Measurements from ENCODE around the gene UBE2K. TPM values are rescaled to one million over a fixed set of nuclear protein-coding genes. Genes with fewer than 3 reads are reported as not detected.
"Not testable (repeated sequence)": the region's sequence is repeated elsewhere in the genome, so short reads cannot be mapped to it uniquely, and the experiment has no call there.

The UBE2K gene
- total and polyA plus RNA-seq, 2 donors = 18.5 to 40.9 TPM

DNA sequence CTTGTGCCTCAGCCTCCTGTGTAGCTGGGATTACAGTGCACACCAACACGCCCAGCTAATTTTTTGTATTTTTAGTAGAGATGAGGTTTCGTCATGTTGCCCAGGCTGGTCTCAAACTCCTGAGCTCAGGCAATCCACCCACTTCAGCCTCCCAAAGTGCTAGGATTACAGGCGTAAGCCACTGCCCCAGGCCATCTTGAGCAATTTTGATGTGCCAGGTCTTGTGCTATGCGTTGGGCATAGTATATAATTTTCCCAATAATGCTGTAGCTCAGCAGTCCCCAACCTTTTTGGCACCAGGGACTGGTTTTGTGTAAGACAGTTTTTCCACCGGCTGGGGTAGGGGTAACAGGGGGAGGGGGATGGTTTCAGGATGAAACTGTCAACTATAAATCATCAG, 41.3 kb upstream of the UBE2K start:
- not testable (repeated sequence) for DNase-seq (ENCODE audit: low read depth in 6 of 9, low spot score in 9 of 9); H3K36me3 ChIP-seq (ENCODE audit: control insufficient read depth in 2 of 2, insufficient read depth in 2 of 2, low read length in 1 of 2); H3K9me3 ChIP-seq (ENCODE audit: control insufficient read depth in 2 of 2, insufficient read depth in 1 of 2, low read length in 1 of 2); H3K4me3 ChIP-seq (ENCODE audit: low read length in 2 of 2); H3K4me1 ChIP-seq (ENCODE audit: control insufficient read depth in 2 of 2, insufficient read depth in 2 of 2, low read length in 2 of 2); H3K27me3 ChIP-seq (ENCODE audit: control insufficient read depth in 2 of 2, insufficient read depth in 1 of 2, low read length in 1 of 2); H3K27ac ChIP-seq (ENCODE audit: low read depth in 1 of 2, low read length in 1 of 2)
- 95% methylated on average over 5 of the region's 5 CpGs for WGBS

DNA sequence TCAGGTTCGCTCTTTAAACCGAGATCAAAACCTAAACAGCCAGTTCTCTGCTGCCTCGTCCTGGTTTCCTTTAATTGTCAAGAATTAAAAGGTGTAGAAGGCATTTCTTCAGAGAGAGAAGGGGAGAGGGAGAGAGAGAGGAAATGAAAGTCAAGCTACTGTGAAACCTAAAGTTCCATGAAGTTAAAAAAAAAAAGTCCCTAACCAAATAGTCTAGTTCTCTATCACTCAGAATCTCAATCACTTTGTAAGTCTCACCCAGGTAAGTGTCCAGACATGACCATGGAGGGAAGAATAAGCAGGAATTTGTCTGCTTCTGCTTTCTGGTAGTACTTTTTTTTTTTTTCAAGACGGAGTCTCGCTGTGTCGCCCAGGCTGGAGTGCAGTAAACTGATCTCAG, 40.5 kb upstream of the UBE2K start:
- Histone ChIP-seq H3K36me3 (ENCODE audit: control insufficient read depth in 2 of 2, insufficient read depth in 2 of 2, low read length in 1 of 2) (no peaks in the 10 kb centered on the region), H3K4me3 (ENCODE audit: low read length in 2 of 2) (no peak overlapping the region), H3K9me3 (ENCODE audit: control insufficient read depth in 2 of 2, insufficient read depth in 1 of 2, low read length in 1 of 2) (no peaks in the 10 kb centered on the region), H3K27me3 (ENCODE audit: control insufficient read depth in 2 of 2, insufficient read depth in 1 of 2, low read length in 1 of 2) (no peaks in the 10 kb centered on the region), H3K27ac (ENCODE audit: low read depth in 1 of 2, low read length in 1 of 2) (no peak overlapping the region), H3K4me1 (ENCODE audit: control insufficient read depth in 2 of 2, insufficient read depth in 2 of 2, low read length in 2 of 2) (no peaks in the 10 kb centered on the region)
- WGBS = 91% methylated on average over 6 of the region's 6 CpGs
- DNase-seq (ENCODE audit: low read depth in 6 of 9, low spot score in 9 of 9) = peak in 1 of 9 donors; percentile 9

DNA sequence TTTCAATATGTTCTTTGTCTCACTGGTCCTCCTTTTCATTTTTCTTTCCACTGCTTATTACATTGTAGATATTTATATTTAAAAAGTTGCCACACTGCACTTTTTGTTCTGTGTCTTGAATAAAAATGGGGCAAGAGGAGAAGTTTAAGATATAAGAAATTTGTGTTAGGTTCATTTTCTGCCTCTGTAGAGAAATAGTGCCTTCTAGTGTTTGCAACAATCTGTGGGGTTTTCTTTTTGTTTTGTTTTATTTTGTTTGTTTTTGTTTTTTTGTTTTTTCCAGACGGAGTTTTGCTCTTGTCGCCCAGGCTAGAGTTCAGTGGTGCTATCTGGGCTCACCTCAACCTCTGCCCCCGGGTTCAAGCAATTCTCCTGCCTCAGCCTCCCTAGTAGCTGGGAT, 39.2 kb upstream of the UBE2K start:
- Histone ChIP-seq H3K27ac (ENCODE audit: low read depth in 1 of 2, low read length in 1 of 2) (no peak overlapping the region), H3K4me1 (ENCODE audit: control insufficient read depth in 2 of 2, insufficient read depth in 2 of 2, low read length in 2 of 2) (no peaks in the 10 kb centered on the region), H3K36me3 (ENCODE audit: control insufficient read depth in 2 of 2, insufficient read depth in 2 of 2, low read length in 1 of 2) (no peaks in the 10 kb centered on the region), H3K9me3 (ENCODE audit: control insufficient read depth in 2 of 2, insufficient read depth in 1 of 2, low read length in 1 of 2) (no peaks in the 10 kb centered on the region), H3K27me3 (ENCODE audit: control insufficient read depth in 2 of 2, insufficient read depth in 1 of 2, low read length in 1 of 2) (no peaks in the 10 kb centered on the region), H3K4me3 (ENCODE audit: low read length in 2 of 2) (no peak overlapping the region)
- no peak for DNase-seq (ENCODE audit: low read depth in 6 of 9, low spot score in 9 of 9)
- 97% methylated on average over 3 of the region's 3 CpGs for WGBS

DNA sequence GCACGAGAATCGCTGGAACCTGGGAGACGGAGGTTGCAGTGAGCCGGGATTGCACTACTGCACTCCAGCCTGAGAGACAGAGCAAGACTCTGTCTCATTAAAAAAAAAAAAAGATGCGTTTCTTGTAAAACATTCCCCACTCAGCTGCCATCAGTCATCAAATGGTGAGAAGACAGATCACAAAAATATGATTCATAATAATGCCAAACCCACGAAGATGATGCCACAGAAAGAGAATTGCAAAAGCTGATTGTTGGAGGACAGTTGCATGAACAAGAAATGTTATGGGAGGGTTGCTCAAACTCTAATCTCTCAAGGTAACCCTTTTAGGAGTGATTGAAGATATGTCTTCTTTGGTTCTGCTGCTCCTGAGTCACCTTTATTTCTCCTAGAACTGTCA, 37.9 kb upstream of the UBE2K start:
- H3K27ac ChIP-seq (ENCODE audit: low read depth in 1 of 2, low read length in 1 of 2) = no peak overlapping the region
- no peak for DNase-seq (ENCODE audit: low read depth in 6 of 9, low spot score in 9 of 9)
- no peaks in the 10 kb centered on the region for H3K4me1 ChIP-seq (ENCODE audit: control insufficient read depth in 2 of 2, insufficient read depth in 2 of 2, low read length in 2 of 2)
- H3K36me3 ChIP-seq (ENCODE audit: control insufficient read depth in 2 of 2, insufficient read depth in 2 of 2, low read length in 1 of 2) = no peaks in the 10 kb centered on the region
- no peak overlapping the region for H3K4me3 ChIP-seq (ENCODE audit: low read length in 2 of 2)
- 96% methylated on average over 6 of the region's 6 CpGs for WGBS
- no peaks in the 10 kb centered on the region for H3K9me3 ChIP-seq (ENCODE audit: control insufficient read depth in 2 of 2, insufficient read depth in 1 of 2, low read length in 1 of 2)
- no peaks in the 10 kb centered on the region for H3K27me3 ChIP-seq (ENCODE audit: control insufficient read depth in 2 of 2, insufficient read depth in 1 of 2, low read length in 1 of 2)

DNA sequence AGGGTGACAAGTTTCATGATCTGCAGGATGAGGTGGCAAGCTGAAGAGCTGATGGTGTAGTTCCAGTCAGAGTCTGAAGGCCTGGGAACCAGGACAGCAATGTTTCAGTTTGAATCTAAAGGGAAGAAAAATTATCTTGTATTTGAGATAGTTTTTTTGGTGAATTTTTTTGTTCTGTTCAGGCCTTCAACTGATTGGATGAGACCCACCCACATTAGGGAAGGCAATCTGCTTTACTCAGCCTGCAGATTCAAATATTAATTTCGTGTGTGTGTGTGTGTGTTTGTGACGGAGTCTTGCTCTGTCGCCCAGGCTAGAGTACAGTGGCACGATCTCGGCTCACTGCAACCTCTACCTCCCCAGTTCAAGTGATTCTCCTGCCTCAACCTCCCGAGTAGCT, 37.2 kb upstream of the UBE2K start:
- Histone ChIP-seq H3K4me3 (ENCODE audit: low read length in 2 of 2) (no peak overlapping the region), H3K9me3 (ENCODE audit: control insufficient read depth in 2 of 2, insufficient read depth in 1 of 2, low read length in 1 of 2) (no peaks in the 10 kb centered on the region), H3K36me3 (ENCODE audit: control insufficient read depth in 2 of 2, insufficient read depth in 2 of 2, low read length in 1 of 2) (no peaks in the 10 kb centered on the region), H3K27ac (ENCODE audit: low read depth in 1 of 2, low read length in 1 of 2) (no peak overlapping the region), H3K4me1 (ENCODE audit: control insufficient read depth in 2 of 2, insufficient read depth in 2 of 2, low read length in 2 of 2) (no peaks in the 10 kb centered on the region), H3K27me3 (ENCODE audit: control insufficient read depth in 2 of 2, insufficient read depth in 1 of 2, low read length in 1 of 2) (no peaks in the 10 kb centered on the region)
- WGBS = 98% methylated on average over 6 of the region's 6 CpGs
- DNase-seq (ENCODE audit: low read depth in 6 of 9, low spot score in 9 of 9) = no peak

DNA sequence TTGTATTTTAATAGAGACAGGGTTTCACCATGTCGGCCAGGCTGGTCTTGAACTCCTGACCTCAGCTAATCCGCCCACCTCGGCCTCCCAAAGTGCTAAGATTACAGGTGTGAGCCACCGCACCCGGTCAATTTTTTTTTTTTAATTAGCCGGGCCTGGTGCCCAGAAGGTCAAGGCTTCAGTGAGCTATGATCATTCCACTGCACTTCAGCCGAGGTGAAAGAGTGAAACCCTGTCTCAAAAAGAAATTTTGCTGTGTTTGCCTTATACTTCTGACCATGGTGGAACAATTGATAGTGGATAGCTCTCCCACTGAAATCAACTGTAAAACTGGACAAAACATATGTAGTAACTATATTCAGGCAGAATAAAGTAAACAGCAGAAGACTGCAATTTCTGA, 35.3 kb upstream of the UBE2K start:
- 97% methylated on average over 7 of the region's 7 CpGs for WGBS
- Histone ChIP-seq H3K27me3 (ENCODE audit: control insufficient read depth in 2 of 2, insufficient read depth in 1 of 2, low read length in 1 of 2) (no peaks in the 10 kb centered on the region), H3K9me3 (ENCODE audit: control insufficient read depth in 2 of 2, insufficient read depth in 1 of 2, low read length in 1 of 2) (no peaks in the 10 kb centered on the region), H3K27ac (ENCODE audit: low read depth in 1 of 2, low read length in 1 of 2) (no peak overlapping the region), H3K4me3 (ENCODE audit: low read length in 2 of 2) (no peak overlapping the region), H3K36me3 (ENCODE audit: control insufficient read depth in 2 of 2, insufficient read depth in 2 of 2, low read length in 1 of 2) (no peaks in the 10 kb centered on the region), H3K4me1 (ENCODE audit: control insufficient read depth in 2 of 2, insufficient read depth in 2 of 2, low read length in 2 of 2) (no peaks in the 10 kb centered on the region)
- no peak for DNase-seq (ENCODE audit: low read depth in 6 of 9, low spot score in 9 of 9)

DNA sequence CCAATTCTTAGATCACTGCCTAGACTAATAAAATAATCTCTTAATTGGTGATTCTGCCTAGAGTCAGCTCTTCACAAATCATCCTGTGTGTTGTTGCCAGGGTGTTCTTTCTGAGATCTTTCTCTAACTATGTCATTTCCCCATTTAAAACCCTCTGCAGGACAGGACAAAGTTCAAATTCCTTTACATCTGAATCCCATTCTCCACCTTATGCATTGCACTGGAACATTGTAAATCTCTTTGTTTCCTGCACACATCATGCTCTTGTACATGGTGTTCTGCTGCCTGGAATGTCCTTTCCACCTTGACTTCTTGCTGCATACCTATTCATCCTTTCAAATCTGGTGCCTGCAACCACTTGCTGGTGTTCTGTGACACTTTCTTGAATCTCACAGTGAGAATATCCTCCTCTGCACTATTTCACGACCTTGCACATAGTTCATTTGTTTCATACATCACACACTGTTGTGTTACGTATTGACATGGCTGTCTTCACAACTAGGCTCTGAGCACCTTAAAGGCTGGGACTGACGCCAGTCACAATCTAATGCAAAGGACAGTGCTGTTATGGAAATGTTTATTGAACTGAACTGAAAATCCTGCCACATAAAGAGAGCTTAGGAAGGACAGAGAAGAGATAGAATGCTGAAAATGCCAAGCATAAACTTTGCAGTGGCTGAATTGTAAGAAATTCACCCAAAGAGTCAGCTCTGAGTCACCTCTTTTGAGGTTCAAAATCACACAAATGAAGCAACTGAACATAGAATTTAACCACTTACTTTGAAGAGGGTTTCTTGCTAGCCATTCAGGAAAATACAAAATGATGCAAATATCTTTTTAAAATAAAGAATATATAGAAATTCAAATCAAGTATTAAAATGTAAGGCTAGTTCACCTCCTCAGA, 32.9 kb upstream of the UBE2K start:
- H3K4me3 ChIP-seq (ENCODE audit: low read length in 2 of 2) = no peak overlapping the region
- DNase-seq (ENCODE audit: low read depth in 6 of 9, low spot score in 9 of 9) = no peak
- H3K36me3 ChIP-seq (ENCODE audit: control insufficient read depth in 2 of 2, insufficient read depth in 2 of 2, low read length in 1 of 2) = no peaks in the 10 kb centered on the region
- H3K27ac ChIP-seq (ENCODE audit: low read depth in 1 of 2, low read length in 1 of 2) = no peak overlapping the region
- no peaks in the 10 kb centered on the region for H3K4me1 ChIP-seq (ENCODE audit: control insufficient read depth in 2 of 2, insufficient read depth in 2 of 2, low read length in 2 of 2)
- WGBS = 97% methylated on average over 3 of the region's 3 CpGs
- H3K27me3 ChIP-seq (ENCODE audit: control insufficient read depth in 2 of 2, insufficient read depth in 1 of 2, low read length in 1 of 2) = no peaks in the 10 kb centered on the region
- H3K9me3 ChIP-seq (ENCODE audit: control insufficient read depth in 2 of 2, insufficient read depth in 1 of 2, low read length in 1 of 2) = no peaks in the 10 kb centered on the region

DNA sequence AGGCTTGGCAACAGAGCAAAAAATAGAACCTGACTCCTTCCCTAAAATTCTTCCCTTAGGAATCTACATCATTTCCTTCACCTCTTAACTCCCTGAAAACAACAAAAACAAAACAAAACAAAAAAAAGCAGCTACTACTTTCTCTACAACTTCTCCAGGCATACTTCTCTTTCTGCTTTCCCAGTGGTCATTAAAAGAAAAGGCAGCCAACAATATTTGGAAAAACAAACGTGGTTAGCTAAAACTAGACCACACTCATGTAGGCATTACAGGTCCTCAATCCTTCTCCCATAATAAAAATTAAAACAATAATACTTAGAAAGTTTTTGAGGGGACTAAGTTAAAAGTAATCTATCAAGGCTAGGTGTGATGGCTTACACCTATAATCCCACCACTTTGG, 30.2 kb upstream of the UBE2K start:
- no peaks in the 10 kb centered on the region for H3K4me1 ChIP-seq (ENCODE audit: control insufficient read depth in 2 of 2, insufficient read depth in 2 of 2, low read length in 2 of 2)
- H3K4me3 ChIP-seq (ENCODE audit: low read length in 2 of 2) = no peak overlapping the region
- WGBS = 75% methylated on average over 1 of the region's 1 CpG
- H3K36me3 ChIP-seq (ENCODE audit: control insufficient read depth in 2 of 2, insufficient read depth in 2 of 2, low read length in 1 of 2) = no peaks in the 10 kb centered on the region
- no peak overlapping the region for H3K27ac ChIP-seq (ENCODE audit: low read depth in 1 of 2, low read length in 1 of 2)
- H3K9me3 ChIP-seq (ENCODE audit: control insufficient read depth in 2 of 2, insufficient read depth in 1 of 2, low read length in 1 of 2) = no peaks in the 10 kb centered on the region
- H3K27me3 ChIP-seq (ENCODE audit: control insufficient read depth in 2 of 2, insufficient read depth in 1 of 2, low read length in 1 of 2) = no peaks in the 10 kb centered on the region
- no peak for DNase-seq (ENCODE audit: low read depth in 6 of 9, low spot score in 9 of 9)

DNA sequence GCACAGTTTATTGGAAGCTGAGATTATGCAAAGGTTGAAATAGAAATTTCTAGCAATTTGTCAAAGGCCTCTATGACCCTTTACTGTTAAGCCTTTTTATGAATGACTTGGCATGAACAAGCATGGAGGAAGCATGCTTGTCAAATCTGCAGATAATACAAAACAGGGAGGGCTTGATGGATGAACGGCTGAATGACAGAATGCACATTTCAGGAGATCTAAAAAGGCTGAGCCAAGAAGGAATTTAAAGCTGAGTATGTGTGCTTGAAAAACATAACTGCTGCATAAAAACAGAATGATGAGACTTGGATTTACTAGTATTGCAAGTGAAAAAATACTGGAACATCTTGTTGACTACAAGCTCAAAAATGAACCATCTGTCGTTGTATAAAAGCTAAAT, 29.0 kb upstream of the UBE2K start:
- Histone ChIP-seq H3K36me3 (ENCODE audit: control insufficient read depth in 2 of 2, insufficient read depth in 2 of 2, low read length in 1 of 2) (no peaks in the 10 kb centered on the region), H3K27ac (ENCODE audit: low read depth in 1 of 2, low read length in 1 of 2) (no peak overlapping the region), H3K4me1 (ENCODE audit: control insufficient read depth in 2 of 2, insufficient read depth in 2 of 2, low read length in 2 of 2) (no peaks in the 10 kb centered on the region), H3K4me3 (ENCODE audit: low read length in 2 of 2) (no peak overlapping the region), H3K9me3 (ENCODE audit: control insufficient read depth in 2 of 2, insufficient read depth in 1 of 2, low read length in 1 of 2) (no peaks in the 10 kb centered on the region), H3K27me3 (ENCODE audit: control insufficient read depth in 2 of 2, insufficient read depth in 1 of 2, low read length in 1 of 2) (no peaks in the 10 kb centered on the region)
- WGBS = 95% methylated on average over 2 of the region's 2 CpGs
- DNase-seq (ENCODE audit: low read depth in 6 of 9, low spot score in 9 of 9) = no peak
